Trophoblast cell (in vitro differentiated cells and primary cell): ENCODE measurements around the gene LYSMD3.

ENCODE experiments used
- DNase-seq, 2 donors: peaks; one replicate each; pipeline ENCODE4 v3.0.0-alpha.2; 2016
- H2AFZ ChIP-seq: 2 replicates; pipeline ENCODE4 v1.6.1; 2013; ENCODE audit warnings: low read length, moderate library complexity, mild to moderate bottlenecking; ENCODE audit not compliant: insufficient read depth, poor library complexity
- H2AK5ac ChIP-seq: 2 replicates; pipeline ENCODE4 v1.6.1; 2013; ENCODE audit warnings: mild to moderate bottlenecking, low read length
- H2BK120ac ChIP-seq: 2 replicates; pipeline ENCODE4 v1.6.1; 2013; ENCODE audit warnings: low read length, mild to moderate bottlenecking, moderate library complexity; ENCODE audit not compliant: insufficient read depth, poor library complexity
- H2BK12ac ChIP-seq: 2 replicates; pipeline ENCODE4 v1.6.1; 2013; ENCODE audit warnings: mild to moderate bottlenecking, low read length, moderate library complexity
- H2BK5ac ChIP-seq: 2 replicates; pipeline ENCODE4 v1.6.1; 2013; ENCODE audit warnings: low read length, low read depth, moderate library complexity, mild to moderate bottlenecking; ENCODE audit not compliant: poor library complexity
- H3K14ac ChIP-seq: 2 replicates; pipeline ENCODE4 v1.6.1; 2013; ENCODE audit warnings: mild to moderate bottlenecking, low read length
- H3K18ac ChIP-seq: 2 replicates; pipeline ENCODE4 v1.6.1; 2013; ENCODE audit warnings: mild to moderate bottlenecking, low read length
- H3K23ac ChIP-seq: 2 replicates; pipeline ENCODE4 v1.6.1; 2013; ENCODE audit warnings: low read length
- H3K27ac ChIP-seq: 2 replicates; pipeline ENCODE4 v1.5.1; 2013; ENCODE audit warnings: low read depth, mild to moderate bottlenecking, inconsistent platforms, low read length, moderate library complexity
- H3K27me3 ChIP-seq: 2 replicates; pipeline ENCODE4 v1.6.1; 2013; ENCODE audit warnings: inconsistent platforms, mild to moderate bottlenecking, low read length, moderate library complexity; ENCODE audit not compliant: insufficient read depth
- H3K36me3 ChIP-seq, 2 experiments: 1 replicate in 1 of 2; 2 replicates in 1 of 2; pipeline ENCODE4 v1.6.1; 2013; ENCODE audit warnings: low read length in 2 of 2, mild to moderate bottlenecking in 2 of 2, moderate library complexity in 1 of 2; ENCODE audit not compliant: insufficient read depth in 2 of 2, control insufficient read depth in 1 of 2
- H3K4ac ChIP-seq: 2 replicates; pipeline ENCODE4 v1.6.1; 2013; ENCODE audit warnings: low read depth, mild to moderate bottlenecking, low read length, moderate library complexity
- H3K4me1 ChIP-seq, 2 experiments: 1 replicate in 1 of 2; 2 replicates in 1 of 2; pipeline ENCODE4 v1.6.1; 2013; ENCODE audit warnings: low read length in 2 of 2, mild to moderate bottlenecking in 2 of 2, moderate library complexity in 1 of 2; ENCODE audit not compliant: insufficient read depth in 2 of 2, control insufficient read depth in 1 of 2
- H3K4me2 ChIP-seq: 2 replicates; pipeline ENCODE4 v1.6.1; 2013; ENCODE audit warnings: inconsistent platforms, mild to moderate bottlenecking, low read length, moderate library complexity
- H3K4me3 ChIP-seq: 2 replicates; pipeline ENCODE4 v1.5.1; 2013; ENCODE audit warnings: mild to moderate bottlenecking, low read depth, low read length, inconsistent platforms
- H3K79me1 ChIP-seq: one replicate; pipeline ENCODE4 v1.6.1; 2013; ENCODE audit warnings: low read length
- H3K79me2 ChIP-seq: 2 replicates; pipeline ENCODE4 v1.6.1; 2013; ENCODE audit warnings: low read length, mild to moderate bottlenecking; ENCODE audit not compliant: control insufficient read depth, insufficient read depth, poor library complexity
- H3K9ac ChIP-seq: 2 replicates; pipeline ENCODE4 v1.6.1; 2013; ENCODE audit warnings: mild to moderate bottlenecking, low read length
- H3K9me3 ChIP-seq: 2 replicates; pipeline ENCODE4 v1.6.1; 2013; ENCODE audit warnings: low read depth, mild to moderate bottlenecking, control low read depth, inconsistent platforms, low read length; ENCODE audit not compliant: insufficient read depth
- H4K12ac ChIP-seq: 2 replicates; pipeline ENCODE4 v1.6.1; 2013; ENCODE audit warnings: low read depth, mild to moderate bottlenecking, low read length, moderate library complexity
- H4K8ac ChIP-seq: 2 replicates; pipeline ENCODE4 v1.6.1; 2013; ENCODE audit warnings: low read depth, mild to moderate bottlenecking, low read length, moderate library complexity
- H4K91ac ChIP-seq: one replicate; pipeline ENCODE4 v1.6.1; 2013; ENCODE audit warnings: low read depth, mild to moderate bottlenecking, low read length, moderate library complexity
- WGBS: extraction: QIAGEN DNeasy Blood & Tissue Kit; methylation state at CpG from one replicate; pipeline ENCODE4 v1.1.7; 2013; ENCODE audit warnings: missing lambda C conversion rate; ENCODE audit not compliant: insufficient read length, insufficient coverage; ENCODE audit errors: extremely low coverage; 5-methylcytosine and 5-hydroxymethylcytosine counted together

The LYSMD3 gene

GRCh38 chr5:90477073-90477472 is 52.3 kb downstream of the LYSMD3 start:
- Histone ChIP-seq H3K79me1 (peaks cover 7% of the 10 kb centered on the region), H3K4ac (no peak overlapping the region), H2AK5ac (no peak overlapping the region), H3K79me2 (peaks cover 4% of the 10 kb centered on the region), H3K4me3 (no peak overlapping the region), H2BK120ac (no peak overlapping the region), H3K4me1 (peaks cover 0 to 2% of the 10 kb centered on the region in 2 experiments), H4K8ac (no peak overlapping the region), H2BK12ac (no peak overlapping the region), H4K12ac (no peak overlapping the region), H3K9me3 (no peaks in the 10 kb centered on the region), H3K4me2 (no peak overlapping the region), H4K91ac (no peak overlapping the region), H2BK5ac (no peak overlapping the region), H3K27ac (no peak overlapping the region), H3K27me3 (no peaks in the 10 kb centered on the region), H3K18ac (no peak overlapping the region), H3K36me3 (no peaks in the 10 kb centered on the region), H3K9ac (no peak overlapping the region), H2AFZ (no peak overlapping the region), H3K14ac (no peak overlapping the region), H3K23ac (no peak overlapping the region)
- WGBS, result no CpG with 5 or more reads among the region's 2 CpGs
- DNase-seq, result no peak

- Histone ChIP-seq H3K27ac (no peak overlapping the region), H4K12ac (no peak overlapping the region), H3K4me3 (no peak overlapping the region), H3K79me2 (peaks cover 4% of the 10 kb centered on the region), H3K14ac (no peak overlapping the region), H2BK120ac (no peak overlapping the region), H3K27me3 (no peaks in the 10 kb centered on the region), H3K9ac (no peak overlapping the region), H4K91ac (no peak overlapping the region), H3K4me2 (no peak overlapping the region), H2BK5ac (no peak overlapping the region), H4K8ac (no peak overlapping the region), H3K79me1 (peaks cover 7% of the 10 kb centered on the region), H3K18ac (no peak overlapping the region), H2AK5ac (no peak overlapping the region), H2AFZ (no peak overlapping the region), H3K36me3 (no peaks in the 10 kb centered on the region), H3K4ac (no peak overlapping the region), H3K4me1 (peaks cover 0 to 2% of the 10 kb centered on the region in 2 experiments), H2BK12ac (no peak overlapping the region), H3K9me3 (no peaks in the 10 kb centered on the region), H3K23ac (no peak overlapping the region)
- WGBS, result no CpG with 5 or more reads among the region's 3 CpGs
- no peak for DNase-seq
These were observed 53.0 kb downstream of the LYSMD3 start for GRCh38 chr5:90476391-90476790.

GRCh38 chr5:90475436-90475980 is 53.9 kb downstream of the LYSMD3 start:
- peak overlapping the region; percentile 52 for H3K4me2 ChIP-seq
- peaks cover 7% of the 10 kb centered on the region for H3K79me1 ChIP-seq
- H2BK5ac ChIP-seq, result no peak overlapping the region
- no peak overlapping the region for H2BK12ac ChIP-seq
- no peak overlapping the region for H3K23ac ChIP-seq
- no peak overlapping the region for H2BK120ac ChIP-seq
- no peak overlapping the region for H3K9ac ChIP-seq
- H4K12ac ChIP-seq, result no peak overlapping the region
- no peak for DNase-seq
- no peak overlapping the region for H2AK5ac ChIP-seq
- H3K18ac ChIP-seq, result no peak overlapping the region
- H3K4ac ChIP-seq, result no peak overlapping the region
- H4K8ac ChIP-seq, result no peak overlapping the region
- no peak overlapping the region for H3K4me3 ChIP-seq
- H3K9me3 ChIP-seq, result no peaks in the 10 kb centered on the region
- no peak overlapping the region for H4K91ac ChIP-seq
- H3K4me1 ChIP-seq, result peaks cover 0 to 2% of the 10 kb centered on the region in 2 experiments
- no CpG with 5 or more reads among the region's 17 CpGs for WGBS
- no peak overlapping the region for H3K14ac ChIP-seq
- no peaks in the 10 kb centered on the region for H3K27me3 ChIP-seq
- no peak overlapping the region for H2AFZ ChIP-seq
- H3K36me3 ChIP-seq, result no peaks in the 10 kb centered on the region
- H3K27ac ChIP-seq, result no peak overlapping the region
- H3K79me2 ChIP-seq, result peaks cover 4% of the 10 kb centered on the region

GRCh38 chr5:90474235-90475107 is 54.9 kb downstream of the LYSMD3 start, which contains the start of the genes MBLAC2 and POLR3G:
Gene MBLAC2 (minus strand): TSS chr5:90474771. CDS start chr5:90474292, 479 bp downstream.
Gene POLR3G (plus strand): TSS chr5:90474864. CDS start chr5:90485568, 10,704 bp downstream.
- H3K4ac ChIP-seq, result no peak within 1 kb of the TSS
- peaks cover 0 to 2% of the 10 kb centered on the region in 2 experiments for H3K4me1 ChIP-seq
- peak within 1 kb of the TSS; percentile 51 for H3K27ac ChIP-seq
- WGBS, result no CpG with 5 or more reads among the region's 73 CpGs
- peak within 1 kb of the TSS; percentile 88 for H3K4me3 ChIP-seq
- peak within 1 kb of the TSS; percentile 70 for H3K9ac ChIP-seq
- H4K8ac ChIP-seq, result peak within 1 kb of the TSS; percentile 86
- DNase-seq, result peak; percentile 88 to 91
- H2BK120ac ChIP-seq, result peak within 1 kb of the TSS; percentile 7
- H4K12ac ChIP-seq, result peak within 1 kb of the TSS; percentile 56
- H3K23ac ChIP-seq, result no peak within 1 kb of the TSS
- H3K9me3 ChIP-seq, result no peaks in the 10 kb centered on the region
- no peaks in the 10 kb centered on the region for H3K27me3 ChIP-seq
- H3K79me2 ChIP-seq, result peaks cover 4% of the 10 kb centered on the region
- no peak within 1 kb of the TSS for H2AK5ac ChIP-seq
- H3K18ac ChIP-seq, result peak within 1 kb of the TSS; percentile 63
- peak within 1 kb of the TSS; percentile 32 for H4K91ac ChIP-seq
- no peak within 1 kb of the TSS for H2BK12ac ChIP-seq
- H3K79me1 ChIP-seq, result peaks cover 7% of the 10 kb centered on the region
- H3K4me2 ChIP-seq, result peak within 1 kb of the TSS; percentile 84
- peak within 1 kb of the TSS; percentile 52 for H3K14ac ChIP-seq
- H2BK5ac ChIP-seq, result no peak within 1 kb of the TSS
- H2AFZ ChIP-seq, result peak within 1 kb of the TSS; percentile 75
- no peaks in the 10 kb centered on the region for H3K36me3 ChIP-seq
